H1 (cell line): ENCODE data around the gene NRM. TPM values are rescaled to one million over a fixed set of nuclear protein-coding genes. Genes with fewer than 3 reads are reported as not detected.

ENCODE experiments used
- CTCF ChIA-PET: fragments of 300-600 bp; sonication (Branson Sonifier 250); formaldehyde crosslinking; loops from one replicate; lab custom pipeline; 2021; ENCODE audit not compliant: partially characterized antibody; lab: Charles Lee
- POLR2A ChIA-PET: fragments of 300-600 bp; sonication (Branson Sonifier 250); formaldehyde crosslinking; loops from one replicate; lab custom pipeline; 2021; ENCODE audit warnings: inconsistent platforms; ENCODE audit not compliant: partially characterized antibody; lab: Charles Lee
- DNase-seq, 2 experiments: peaks; one replicate each; pipeline versions ENCODE4 v3.0.0 to v3.0.0-alpha.2; 2010 to 2022; ENCODE audit warnings: low spot score in 2 of 2, low read depth in 1 of 2, mixed read lengths in 1 of 2
- FAIRE-seq: peaks from 2 replicates; lab custom pipeline; 2011; peaks lifted over from hg19 to GRCh38; lab: Jason Lieb, UNC
- H2AFZ ChIP-seq: 2 replicates; pipeline ENCODE4 v1.8.1; 2012; ENCODE audit warnings: low read length, inconsistent platforms
- H2AK5ac ChIP-seq: 2 replicates; pipeline ENCODE4 v1.6.1; 2013; ENCODE audit warnings: low read depth, low read length
- H2BK120ac ChIP-seq: replicated peaks from 2 replicates; pipeline ENCODE3; 2013; ENCODE audit warnings: low read depth, low read length, inconsistent platforms
- H2BK12ac ChIP-seq: 2 replicates; pipeline ENCODE4 v1.6.1; 2013; ENCODE audit warnings: low read depth, low read length
- H2BK15ac ChIP-seq: 2 replicates; pipeline ENCODE4 v1.6.1; 2013; ENCODE audit warnings: low read length
- H2BK20ac ChIP-seq: 2 replicates; pipeline ENCODE4 v1.6.1; 2013; ENCODE audit warnings: low read length
- H2BK5ac ChIP-seq: 2 replicates; pipeline ENCODE4 v1.6.1; 2013; ENCODE audit warnings: low read depth, low read length
- H3K14ac ChIP-seq: 2 replicates; pipeline ENCODE4 v1.6.1; 2013; ENCODE audit warnings: inconsistent platforms; ENCODE audit not compliant: insufficient read length
- H3K18ac ChIP-seq: 2 replicates; pipeline ENCODE4 v1.6.1; 2013; ENCODE audit warnings: low read length; ENCODE audit errors: extremely low read depth
- H3K23ac ChIP-seq: 2 replicates; pipeline ENCODE4 v1.6.1; 2013; ENCODE audit warnings: inconsistent platforms; ENCODE audit not compliant: insufficient read length
- H3K23me2 ChIP-seq: 2 replicates; pipeline ENCODE4 v1.6.1; 2013; ENCODE audit warnings: low read depth, low read length
- H3K27ac ChIP-seq: 2 replicates; pipeline ENCODE4 v1.6.1; 2011; ENCODE audit warnings: low read depth, low read length, inconsistent platforms
- H3K27me3 ChIP-seq, 4 experiments: replicated peaks in 1 of 4; 1 replicate in 1 of 4; 2 replicates in 3 of 4; pipeline versions ENCODE4 v1.6.1 to v1.8.1; 2011 to 2013; ENCODE audit warnings: low read length in 3 of 4, mild to moderate bottlenecking in 3 of 4, inconsistent platforms in 2 of 4, mixed read lengths in 2 of 4, moderate library complexity in 1 of 4; ENCODE audit not compliant: control insufficient read depth in 3 of 4, insufficient read depth in 3 of 4; ENCODE audit errors: extremely low read depth in 1 of 4
- H3K36me3 ChIP-seq, 4 experiments: 2 replicates each; pipeline versions ENCODE4 v1.6.1 to v1.8.1; 2011 to 2013; ENCODE audit warnings: mild to moderate bottlenecking in 4 of 4, low read length in 3 of 4, moderate library complexity in 2 of 4, control low read depth in 1 of 4, inconsistent platforms in 1 of 4; ENCODE audit not compliant: insufficient read depth in 4 of 4, control insufficient read depth in 2 of 4
- H3K4ac ChIP-seq: replicated peaks from 2 replicates; pipeline ENCODE3; 2013; ENCODE audit warnings: low read length, low read depth, mixed read lengths, inconsistent platforms; ENCODE audit not compliant: insufficient read length
- H3K4me1 ChIP-seq, 4 experiments: replicated peaks in 1 of 4; 1 replicate in 1 of 4; 2 replicates in 3 of 4; pipeline versions ENCODE4 v1.6.1 to v1.8.1; 2011 to 2013; ENCODE audit warnings: low read length in 3 of 4, inconsistent platforms in 2 of 4, mixed read lengths in 1 of 4; ENCODE audit not compliant: insufficient read depth in 4 of 4, control insufficient read depth in 3 of 4
- H3K4me2 ChIP-seq, 2 experiments: 2 replicates each; pipeline versions ENCODE4 v1.6.1 to v1.8.1; 2011 to 2013; ENCODE audit warnings: low read depth in 2 of 2, low read length in 2 of 2, control low read depth in 1 of 2, inconsistent platforms in 1 of 2, mild to moderate bottlenecking in 1 of 2; ENCODE audit not compliant: insufficient read depth in 1 of 2
- H3K4me3 ChIP-seq, 4 experiments: fragments of 200-600, 300-600 bp in 1 of 4; sonication (generic), shearing (Covaris generic), sonication (Bioruptor Twin) in 1 of 4; 2 replicates each; pipeline versions ENCODE4 v1.5.1 to v1.8.1; 2011 to 2016; ENCODE audit warnings: low read length in 4 of 4, low read depth in 3 of 4, control low read depth in 2 of 4, inconsistent platforms in 2 of 4, mild to moderate bottlenecking in 2 of 4, mixed read lengths in 1 of 4, moderate library complexity in 1 of 4; ENCODE audit not compliant: insufficient read depth in 2 of 4; ENCODE audit errors: extremely low read depth in 1 of 4
- H3K56ac ChIP-seq: replicated peaks from 2 replicates; pipeline ENCODE3; 2013; ENCODE audit warnings: low read depth, mild to moderate bottlenecking, mixed read lengths, low read length, inconsistent platforms; ENCODE audit not compliant: insufficient read length
- H3K79me1 ChIP-seq: 2 replicates; pipeline ENCODE4 v1.6.1; 2013; ENCODE audit warnings: low read depth, low read length, control low read depth
- H3K79me2 ChIP-seq, 2 experiments: 2 replicates each; pipeline versions ENCODE4 v1.6.1 to v1.8.1; 2012 to 2013; ENCODE audit warnings: low read length in 2 of 2, mild to moderate bottlenecking in 2 of 2, inconsistent platforms in 1 of 2; ENCODE audit not compliant: insufficient read depth in 2 of 2, control insufficient read depth in 1 of 2
- H3K9ac ChIP-seq, 4 experiments: replicated peaks in 1 of 4; 1 replicate in 1 of 4; 2 replicates in 3 of 4; pipeline versions ENCODE4 v1.6.1 to v1.8.1; 2011 to 2013; ENCODE audit warnings: low read depth in 3 of 4, low read length in 3 of 4, control low read depth in 2 of 4, mild to moderate bottlenecking in 2 of 4, moderate library complexity in 2 of 4, inconsistent platforms in 1 of 4; ENCODE audit errors: extremely low read depth in 1 of 4
- H3K9me3 ChIP-seq, 2 experiments: 2 replicates each; pipeline versions ENCODE4 v1.6.1 to v1.8.1; 2012 to 2013; ENCODE audit warnings: mild to moderate bottlenecking in 2 of 2, moderate library complexity in 2 of 2, control low read depth in 1 of 2, inconsistent platforms in 1 of 2, low read depth in 1 of 2, low read length in 1 of 2, mixed read lengths in 1 of 2; ENCODE audit not compliant: insufficient read depth in 2 of 2
- H4K20me1 ChIP-seq, 2 experiments: replicated peaks in 1 of 2; 2 replicates each; pipeline versions ENCODE3 to v1.8.1; 2011 to 2013; ENCODE audit warnings: inconsistent platforms in 2 of 2, low read length in 2 of 2, mild to moderate bottlenecking in 1 of 2; ENCODE audit not compliant: insufficient read depth in 2 of 2, control insufficient read depth in 1 of 2
- H4K5ac ChIP-seq: 2 replicates; pipeline ENCODE4 v1.6.1; 2013; ENCODE audit warnings: low read length, low read depth, mixed read lengths, inconsistent platforms; ENCODE audit not compliant: insufficient read length
- H4K8ac ChIP-seq: 2 replicates; pipeline ENCODE4 v1.8.0; 2013; ENCODE audit warnings: mild to moderate bottlenecking, moderate library complexity, low read length, inconsistent platforms; ENCODE audit not compliant: insufficient read depth; ENCODE audit errors: extremely low read depth
- H4K91ac ChIP-seq: replicated peaks from 2 replicates; pipeline ENCODE3; 2013; ENCODE audit warnings: low read length, mixed read lengths, inconsistent platforms; ENCODE audit not compliant: insufficient read length
- BACH1 ChIP-seq: IDR thresholded peaks from 2 replicates; pipeline ENCODE4 v1.6.1; 2012; ENCODE audit warnings: low read length, improper control_type of control experiment
- FOSL1 ChIP-seq: IDR thresholded peaks from 2 replicates; pipeline ENCODE4 v1.6.1; 2011; ENCODE audit warnings: mild to moderate bottlenecking, low read depth, low read length, moderate library complexity; ENCODE audit not compliant: insufficient read depth
- GTF2F1 ChIP-seq: IDR thresholded peaks from 2 replicates; pipeline ENCODE4 v1.6.1; 2012; ENCODE audit warnings: low read depth, low read length, improper control_type of control experiment, borderline replicate concordance
- JUN ChIP-seq: IDR thresholded peaks from 2 replicates; pipeline ENCODE4 v1.6.1; 2011; ENCODE audit warnings: low read depth, mild to moderate bottlenecking, improper control_type of control experiment, low read length
- KDM5A ChIP-seq: fragments of 200-600 bp; IDR thresholded peaks from 2 replicates; pipeline ENCODE4 v1.7.1; 2012; ENCODE audit warnings: mild to moderate bottlenecking, low read length, inconsistent platforms, mixed read lengths
- POLR2A ChIP-seq, 2 experiments: IDR thresholded peaks; 1 replicate in 1 of 2; 2 replicates in 1 of 2; pipeline ENCODE4 v1.6.1; 2011; ENCODE audit warnings: low read depth in 2 of 2, low read length in 2 of 2, mild to moderate bottlenecking in 2 of 2; ENCODE audit errors: control extremely low read depth in 1 of 2
- RAD21 ChIP-seq, 2 experiments: IDR thresholded peaks in 1 of 2; conservative IDR thresholded peaks in 1 of 2; 2 replicates each; pipeline ENCODE4 v1.6.1; 2011; ENCODE audit warnings: low read depth in 2 of 2, low read length in 2 of 2, improper control_type of control experiment in 1 of 2, inconsistent platforms in 1 of 2, mild to moderate bottlenecking in 1 of 2, moderate library complexity in 1 of 2
- RXRA ChIP-seq: IDR thresholded peaks from 2 replicates; pipeline ENCODE4 v1.6.1; 2011; ENCODE audit warnings: low read depth, mild to moderate bottlenecking, low read length, moderate library complexity; ENCODE audit not compliant: insufficient read depth
- SIRT6 ChIP-seq: IDR thresholded peaks from one replicate; pipeline ENCODE4 v1.7.1; 2012; ENCODE audit warnings: low read length, inconsistent platforms
- SIX5 ChIP-seq: IDR thresholded peaks from 2 replicates; pipeline ENCODE4 v1.6.1; 2011; ENCODE audit warnings: mild to moderate bottlenecking, low read depth, low read length
- SP2 ChIP-seq: IDR thresholded peaks from 2 replicates; pipeline ENCODE4 v1.6.1; 2012; ENCODE audit warnings: mild to moderate bottlenecking, low read length, inconsistent platforms
- TAF1 ChIP-seq: IDR thresholded peaks from 2 replicates; pipeline ENCODE4 v1.6.1; 2011; ENCODE audit warnings: mild to moderate bottlenecking, low read depth, low read length
- WGBS, 2 experiments: shearing (Covaris generic) in 1 of 2; methylation state at CpG; one replicate each; pipeline versions ENCODE4 v1.1.6 to v1.1.7; 2013 to 2015; ENCODE audit warnings: low lambda C conversion rate in 2 of 2, mixed read lengths in 2 of 2, inconsistent platforms in 1 of 2, low coverage in 1 of 2, missing lambda C conversion rate in 1 of 2; ENCODE audit not compliant: insufficient replicate concordance in 2 of 2, insufficient coverage in 1 of 2, insufficient read length in 1 of 2; ENCODE audit errors: extremely low coverage in 1 of 2, missing lambda C conversion rate in 1 of 2; 5-methylcytosine and 5-hydroxymethylcytosine counted together
- polyA plus RNA-seq, 7 experiments: library from polyadenylated mRNA; depleted of rRNA in 3 of 7; stranded (reverse) in 5 of 7; unstranded in 2 of 7; fragments of >200 nt in 5 of 7; fragments of 200-250 nt in 2 of 7; gene quantifications; 1 replicate in 5 of 7; 2 replicates in 1 of 7; 4 replicates in 1 of 7; pipeline versions ENCODE4 v1.2.1 to v1.2.3, GENCODE V29; 2011 to 2013; ENCODE audit warnings: missing spikeins in 2 of 7, mixed read lengths in 2 of 7
- total RNA-seq: library from RNA; stranded (reverse); fragmentation: NEBNext Ultra II Directional; extraction: Animal tissue kit (Norgen Biotek cat#: 25700); gene quantifications from 2 replicates; pipeline ENCODE4 v1.2.1, GENCODE V29; 2021

Gene NRM
- total and polyA plus RNA-seq, 2 of the 8 experiments (the other 6 are each of a cell fraction or from before 2014, with no cell fraction given) = 27.3 to 50.4 TPM

- Histone ChIP-seq H2AFZ (no peak overlapping the region), H3K79me2 (peaks cover 0 to 16% of the 10 kb centered on the region in 2 experiments; a peak in 3 of 4 replicates), H2BK20ac (no peak overlapping the region), H3K23me2 (peaks cover 15% of the 10 kb centered on the region), H4K20me1 (peaks cover 3% of the 10 kb centered on the region in 2 experiments), H3K56ac (peak overlapping the region; percentile 79), H3K9ac (peak overlapping the region in 3 of 4 experiments; percentile 39 to 51 (median 50); a peak in 4 of 7 replicates), H3K79me1 (peaks cover 4% of the 10 kb centered on the region; the same call in 1 of the 2 replicates), H2BK12ac (0 out of 2 replicates have a peak overlapping the region, but pooled peaks have one; percentile 39), H3K4me3 (peak overlapping the region; percentile 49 to 97 (median 80)), H3K4me1 (peaks cover 7 to 49% (median 32%) of the 10 kb centered on the region in 4 experiments), H3K36me3 (no peaks in the 10 kb centered on the region; a peak in 1 of 8 replicates), H4K5ac (peak overlapping the region; percentile 75), H3K4me2 (peak overlapping the region; percentile 96 to 98), H4K91ac (peak overlapping the region; percentile 52), H3K23ac (no peak overlapping the region), H2BK5ac (peak overlapping the region; percentile 78; the same call in 1 of the 2 replicates), H2AK5ac (no peak overlapping the region), H2BK120ac (no peak overlapping the region), H3K9me3 (no peaks in the 10 kb centered on the region), H3K14ac (no peak overlapping the region), H4K8ac (peak overlapping the region; percentile 31), H3K4ac (peak overlapping the region; percentile 75), H3K27me3 (no peaks in the 10 kb centered on the region), H2BK15ac (no peak overlapping the region), H3K18ac (peak overlapping the region; percentile 93), H3K27ac (peak overlapping the region; percentile 35; the same call in 1 of the 2 replicates)
- FAIRE-seq = no peak
- DNase-seq = peak in 1 of 2 experiments; percentile 92
- WGBS, 2 experiments = 3% methylated on average over 38 of the region's 52 CpGs; no CpG with 5 or more reads in 1 of the 2 experiments
- CTCF ChIA-PET = interaction anchor here (0.8 to 3.7 kb wide), 5 partner anchors 9 to 416 kb away, joined by 3 to 28 read pairs (median 14); no protein-coding TSS in a partner anchor
- POLR2A ChIA-PET = interaction anchor here (1.1 to 26.7 kb wide), 9 partner anchors 10 to 77 kb away, joined by 3 to 732 read pairs (median 6); partner anchors contain the start of genes FLOT1, IER3, MDC1 and MRPS18B
- TF ChIP-seq GTF2F1 (no peak), BACH1 (peak; percentile 81), SP2 (no peak), FOSL1 (no peak), RAD21 (IDR thresholded peaks at IDR 0.05 in 1 of 2, conservative IDR thresholded peaks at IDR 0.05 in 1 of 2; ENCODE audit: low read depth in 2 of 2, low read length in 2 of 2) (no peak), SIRT6 (no peak), RXRA (no peak), JUN (no peak), SIX5 (no peak), POLR2A (IDR thresholded peaks at IDR 0.05; ENCODE audit: control extremely low read depth in 1 of 2, low read depth in 2 of 2, low read length in 2 of 2) (no peak; a peak in 1 of 3 replicates), KDM5A (no peak), TAF1 (no peak; the same call in 1 of the 2 replicates)
Observed at GRCh38 chr6:30686908-30687658, 3.7 kb downstream of the NRM start.
